BJ (cell line): ENCODE measurements around the gene MYO7A. TPM values are rescaled to one million over a fixed set of nuclear protein-coding genes. Genes with fewer than 3 reads are reported as not detected.

Experiments
- CTCF ChIA-PET: fragments of 350-600 bp; formaldehyde crosslinking; extraction: SDS; loops from one replicate; lab custom pipeline; 2021; ENCODE audit warnings: antibody characterized with exemption, inconsistent platforms; lab: Yijun Ruan, JAX
- POLR2A ChIA-PET: fragments of 300-600 bp; sonication (Branson Sonifier 250); formaldehyde crosslinking; extraction: SDS; loops from one replicate; lab custom pipeline; 2021; ENCODE audit warnings: antibody characterized with exemption; lab: Charles Lee
- DNase-seq: peaks from one replicate; pipeline ENCODE4 v3.0.0-alpha.2; 2011; ENCODE audit warnings: low read depth
- H3K27me3 ChIP-seq: 2 replicates; pipeline ENCODE4 v1.6.0; 2011; ENCODE audit warnings: low read length; ENCODE audit not compliant: control insufficient read depth, insufficient read depth
- H3K36me3 ChIP-seq: 2 replicates; pipeline ENCODE4 v1.5.1; 2011; ENCODE audit warnings: low read length; ENCODE audit not compliant: control insufficient read depth, insufficient read depth
- H3K4me3 ChIP-seq: 2 replicates; pipeline ENCODE4 v1.5.1; 2011; ENCODE audit warnings: low read depth, mild to moderate bottlenecking, control low read depth, low read length
- CTCF ChIP-seq: IDR thresholded peaks from 2 replicates; pipeline ENCODE4 v1.5.1; 2011; ENCODE audit warnings: low read depth, mild to moderate bottlenecking, control low read depth, inconsistent platforms, low read length, moderate library complexity; ENCODE audit not compliant: insufficient read depth
- polyA plus RNA-seq: library from polyadenylated mRNA; depleted of rRNA; stranded (reverse); fragments of >200 nt; gene quantifications from 2 replicates; pipeline ENCODE4 v1.2.3, GENCODE V29; 2011

Gene MYO7A
- polyA plus RNA-seq, 1 experiment, result 0.01 TPM

DNA sequence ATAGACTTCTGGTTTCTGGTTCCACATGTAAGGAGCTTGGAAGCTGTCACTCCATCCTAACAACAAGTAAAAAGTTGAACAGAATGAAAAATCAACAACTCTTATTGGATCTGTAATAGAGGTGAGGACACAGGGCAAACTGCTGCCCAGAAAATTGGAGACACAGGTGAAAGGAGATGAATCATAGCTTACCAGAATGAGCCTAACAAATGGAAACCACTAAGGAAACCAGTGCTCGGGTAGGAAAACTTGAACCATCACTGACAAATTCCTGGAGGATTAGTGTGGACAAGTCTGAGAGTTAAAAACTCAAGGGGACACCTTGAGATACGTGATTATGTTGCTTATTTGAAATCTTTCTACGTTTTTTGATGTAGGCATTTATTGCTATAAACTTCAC lies 121.4 kb downstream of the MYO7A start:
- POLR2A ChIA-PET, result interaction anchor here (0.6 kb wide), 1 partner anchor 1901 kb away, joined by 6 read pairs; no protein-coding TSS in a partner anchor

DNA sequence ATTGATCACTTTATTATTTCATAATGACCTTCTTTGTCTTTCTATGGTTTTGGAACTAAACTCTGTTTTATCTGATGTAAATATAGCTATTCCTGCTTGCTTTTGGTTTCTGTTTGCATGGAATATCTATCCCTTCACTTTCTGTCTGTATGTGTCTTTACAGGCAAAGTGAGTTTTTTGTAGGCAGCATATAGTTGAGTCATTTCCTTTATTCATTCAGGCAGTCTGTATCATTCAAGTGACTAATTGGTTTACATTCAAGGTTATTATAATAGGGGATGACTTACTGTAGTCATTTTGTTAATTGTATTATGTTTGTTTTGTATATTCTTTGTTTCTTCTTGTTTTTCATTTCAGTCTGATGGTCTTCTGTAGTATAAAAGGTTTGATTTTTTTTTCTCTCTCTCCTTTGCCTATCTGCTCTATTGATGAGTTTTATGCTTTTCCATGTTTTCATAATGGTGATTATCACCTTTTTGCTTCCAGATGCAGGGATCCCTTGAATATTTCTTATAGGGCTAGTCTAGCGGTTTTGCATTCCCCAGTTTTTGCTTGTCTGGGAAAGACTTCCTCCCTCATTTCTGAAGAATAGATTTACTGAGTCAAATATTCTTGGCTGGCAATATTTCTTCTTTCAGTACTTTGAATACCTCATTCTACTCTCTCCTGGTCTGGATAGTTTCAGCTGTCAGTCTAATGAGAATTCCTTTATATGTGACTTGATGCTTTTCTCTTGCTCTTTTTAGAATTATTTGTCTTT lies 123.0 kb downstream of the MYO7A start:
- TF ChIP-seq CTCF, result no peak
- Histone ChIP-seq H3K27me3 (no peaks in the 10 kb centered on the region), H3K36me3 (no peaks in the 10 kb centered on the region), H3K4me3 (no peak overlapping the region)
- CTCF ChIA-PET, result no interaction called here
- DNase-seq, result no peak
- POLR2A ChIA-PET, result no interaction called here

More for the DNA sequence above, 121.4 kb downstream of the MYO7A start:
- Histone ChIP-seq H3K4me3 (no peak overlapping the region), H3K36me3 (no peaks in the 10 kb centered on the region), H3K27me3 (no peaks in the 10 kb centered on the region)
- no peak for DNase-seq
- no peak for TF ChIP-seq CTCF
- CTCF ChIA-PET, result no interaction called here

DNA sequence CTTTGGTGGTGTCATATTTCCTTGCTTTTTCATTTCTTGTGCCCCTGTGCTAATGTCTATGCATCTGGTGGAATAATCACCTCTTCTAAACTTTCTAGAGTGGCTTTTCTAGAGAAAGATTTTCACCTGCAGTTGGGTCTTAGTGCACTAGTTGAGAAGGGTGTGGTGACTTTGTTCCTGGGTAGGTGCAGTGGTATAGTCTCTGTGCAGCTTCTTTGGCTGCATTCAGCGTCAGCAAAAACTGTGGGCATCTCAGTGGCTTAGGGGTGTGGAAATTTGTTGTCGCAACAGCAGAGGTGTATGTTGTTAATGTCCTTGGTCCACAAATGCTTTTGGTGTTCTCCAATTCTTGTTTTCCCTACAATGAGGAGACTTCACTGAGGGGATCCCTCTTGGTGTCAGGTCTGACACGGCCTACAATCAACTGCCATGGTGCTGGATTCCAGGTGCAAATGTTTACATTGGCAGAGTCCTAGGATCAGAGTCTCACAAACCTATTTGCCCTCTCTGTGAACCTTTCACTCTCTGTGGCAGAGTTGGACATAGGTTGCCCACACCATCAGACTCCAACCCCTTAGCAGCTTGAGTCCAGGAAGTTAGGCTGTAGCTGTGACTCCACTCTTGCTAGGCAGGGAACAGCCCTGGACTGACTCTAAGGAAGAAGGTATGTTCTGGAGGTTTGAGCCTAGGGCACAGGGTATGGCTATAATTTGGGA lies 124.7 kb downstream of the MYO7A start:
- CTCF ChIA-PET, result no interaction called here
- no peaks in the 10 kb centered on the region for H3K27me3 ChIP-seq

GRCh38 chr11:77253690-77254089 lies 125.6 kb downstream of the MYO7A start:
- ChIA-PET POLR2A (no interaction called here), CTCF (no interaction called here)
- TF ChIP-seq CTCF, result no peak
- no peak for DNase-seq
- no peaks in the 10 kb centered on the region for H3K36me3 ChIP-seq
- H3K27me3 ChIP-seq, result no peaks in the 10 kb centered on the region
- no peak overlapping the region for H3K4me3 ChIP-seq

More for the DNA sequence above, 124.7 kb downstream of the MYO7A start:
- Histone ChIP-seq H3K4me3 (no peak overlapping the region), H3K36me3 (no peaks in the 10 kb centered on the region)
- no peak for TF ChIP-seq CTCF
- DNase-seq, result no peak
- POLR2A ChIA-PET, result no interaction called here

DNA sequence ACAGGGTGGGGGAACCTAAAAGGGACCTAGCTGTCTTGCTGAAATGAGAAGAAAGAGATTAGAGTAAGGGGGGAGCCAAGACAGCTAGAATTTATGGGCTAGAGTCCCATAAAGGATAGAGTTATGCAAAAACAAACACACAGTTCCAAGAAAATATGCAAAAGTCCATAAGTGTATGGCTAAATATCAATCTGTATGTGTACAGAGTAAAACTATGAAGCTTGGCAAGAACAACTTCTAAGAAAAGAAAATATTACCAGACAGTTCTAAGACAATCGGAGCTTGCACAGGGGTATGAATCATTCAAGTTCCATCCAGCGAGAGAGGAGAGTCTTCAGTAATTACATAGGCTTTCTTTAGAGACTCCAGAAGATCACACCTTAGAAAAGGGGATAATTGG lies 131.6 kb downstream of the MYO7A start:
- no peak for DNase-seq
- Histone ChIP-seq H3K36me3 (no peaks in the 10 kb centered on the region), H3K4me3 (no peak overlapping the region), H3K27me3 (no peaks in the 10 kb centered on the region)
- ChIA-PET CTCF (interaction anchor here (0.5 to 1.1 kb wide), 3 partner anchors 15 to 71 kb away, joined by 3 to 5 read pairs (median 4); no protein-coding TSS in a partner anchor), POLR2A (interaction anchor here (0.6 kb wide), 1 partner anchor 16 kb away, joined by 4 read pairs; no protein-coding TSS in a partner anchor)
- no peak for TF ChIP-seq CTCF
